Upper lobe of left lung (tissue), 6 donors: Measurements from ENCODE around the gene IDNK. TPM values are rescaled to one million over a fixed set of nuclear protein-coding genes. Genes with fewer than 3 reads are reported as not detected.

ENCODE experiments used
- ATAC-seq, 2 donors: fragments of 200-7000 bp; cut with Tn5 transposase; one replicate each; pipeline ENCODE4 v1.9.1; 2022; ENCODE audit warnings: mild to moderate bottlenecking in 2 of 2, moderate library complexity in 2 of 2; ENCODE audit not compliant: low FRiP score in 2 of 2
- DNase-seq, 2 donors: peaks; one replicate each; pipeline ENCODE4 v3.0.0-alpha.2; 2019 to 2020
- H3K27ac ChIP-seq, 4 donors: fragments of 200-600 bp; sonication (generic); one replicate each; pipeline ENCODE4 v1.5.1; 2016 to 2019
- H3K27me3 ChIP-seq, 4 donors: fragments of 200-600 bp; sonication (generic); one replicate each; pipeline ENCODE4 v1.5.1; 2017 to 2019
- H3K36me3 ChIP-seq, 4 donors: fragments of 200-600 bp; sonication (generic); one replicate each; pipeline ENCODE4 v1.5.1; 2016 to 2019
- H3K4me1 ChIP-seq, 4 donors: fragments of 200-600 bp; sonication (generic); one replicate each; pipeline ENCODE4 v1.5.1; 2018 to 2019
- H3K4me3 ChIP-seq, 4 donors: fragments of 200-600 bp; sonication (generic); one replicate each; pipeline ENCODE4 v1.5.1; 2017 to 2019; ENCODE audit warnings: mild to moderate bottlenecking in 2 of 4, moderate library complexity in 1 of 4
- H3K9me3 ChIP-seq, 4 donors: fragments of 200-600 bp; sonication (generic); one replicate each; pipeline ENCODE4 v1.5.1; 2018 to 2019
- CTCF ChIP-seq, 6 experiments: fragments of 450-650 bp in 4 of 6; fragments of 200-600 bp in 2 of 6; sonication (generic) in 2 of 6; IDR thresholded peaks; one replicate each; pipeline ENCODE4 v1.5.1; 2016 to 2019; ENCODE audit warnings: antibody characterized with exemption in 6 of 6
- EP300 ChIP-seq, 4 donors: sonication (generic); formaldehyde crosslinking; IDR thresholded peaks; one replicate each; pipeline ENCODE4 v1.5.1; 2017; ENCODE audit warnings: antibody characterized with exemption in 4 of 4, control low read depth in 2 of 4
- POLR2A ChIP-seq, 4 donors: fragments of 450-650 bp; IDR thresholded peaks; one replicate each; pipeline ENCODE4 v1.5.1; 2016 to 2017; ENCODE audit warnings: antibody characterized with exemption in 4 of 4, mild to moderate bottlenecking in 2 of 4
- POLR2AphosphoS5 ChIP-seq, 2 donors: sonication (generic); formaldehyde crosslinking; IDR thresholded peaks; one replicate each; pipeline ENCODE4 v1.5.1; 2017; ENCODE audit warnings: antibody characterized with exemption in 2 of 2
- WGBS, 2 donors: methylation state at CpG; one replicate each; pipeline ENCODE4 v1.1.5; 2017 to 2018; 5-methylcytosine and 5-hydroxymethylcytosine counted together
- total RNA-seq, 6 donors: library from RNA; depleted of rRNA in 4 of 6; stranded (reverse); fragments of >200 nt in 4 of 6; gene quantifications; one replicate each; pipeline versions ENCODE4 v1.1.0 to v1.2.1, GENCODE V29; 2016 to 2021
- donor health status: DM: no; HTN: no; CAD: no; lungs with moderate emphysema.
- donor health status: DM: no; HTN: yes; CAD: no; lungs with severe emphysema.

Gene IDNK
- total RNA-seq, 6 donors from 2014 or later = 2.3 to 13.7 (median 5.1) TPM

GRCh38 chr9:83675466-83675865, 52.5 kb downstream of the IDNK start:
- Histone ChIP-seq H3K27me3 (no peaks in the 10 kb centered on the region), H3K4me1 (no peaks in the 10 kb centered on the region), H3K27ac (no peak overlapping the region), H3K4me3 (no peak overlapping the region), H3K36me3 (peaks cover 12 to 87% (median 29%) of the 10 kb centered on the region in 4 donors), H3K9me3 (no peaks in the 10 kb centered on the region)
- no peak for ATAC-seq
- TF ChIP-seq EP300 (IDR thresholded peaks at IDR 0.05) = no peak
- TF ChIP-seq CTCF (IDR thresholded peaks at IDR 0.05) = no peak
- TF ChIP-seq POLR2A (IDR thresholded peaks at IDR 0.05) = no peak
- no peak for TF ChIP-seq POLR2AphosphoS5 (IDR thresholded peaks at IDR 0.05)
- no peak for DNase-seq
- WGBS, 2 donors = 91 to 93% methylated on average over 1 of the region's 1 CpG

DNA sequence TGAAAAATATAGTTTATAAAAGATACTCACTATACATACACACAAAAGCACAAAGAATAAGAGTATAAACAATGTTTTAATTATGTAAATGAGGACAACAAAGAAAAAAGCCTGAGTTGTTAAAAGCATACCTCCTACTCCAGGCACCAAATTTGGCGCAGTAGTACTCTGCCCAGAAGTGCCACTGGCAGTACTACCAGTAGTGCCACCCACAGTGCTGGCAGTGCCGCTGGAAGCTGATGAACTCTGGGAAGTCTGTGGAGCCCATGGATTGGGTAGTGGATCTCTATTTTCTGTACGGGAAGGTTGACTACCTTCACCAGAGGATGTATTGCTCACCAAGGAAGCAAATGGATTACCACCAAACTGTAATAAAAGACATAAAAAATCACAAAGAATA, 54.7 kb downstream of the IDNK start:
- no peak for DNase-seq
- TF ChIP-seq EP300 (IDR thresholded peaks at IDR 0.05) (no peak), CTCF (IDR thresholded peaks at IDR 0.05) (no peak)
- 97 to 100% methylated on average over 3 of the region's 3 CpGs for WGBS, 2 donors
- no peaks in the 10 kb centered on the region for H3K4me1 ChIP-seq
- H3K9me3 ChIP-seq = no peaks in the 10 kb centered on the region
- no peak for ATAC-seq
- no peak overlapping the region for H3K27ac ChIP-seq
- no peaks in the 10 kb centered on the region for H3K27me3 ChIP-seq
- peaks cover 16 to 92% (median 31%) of the 10 kb centered on the region in 4 donors for H3K36me3 ChIP-seq
- H3K4me3 ChIP-seq = no peak overlapping the region

DNA sequence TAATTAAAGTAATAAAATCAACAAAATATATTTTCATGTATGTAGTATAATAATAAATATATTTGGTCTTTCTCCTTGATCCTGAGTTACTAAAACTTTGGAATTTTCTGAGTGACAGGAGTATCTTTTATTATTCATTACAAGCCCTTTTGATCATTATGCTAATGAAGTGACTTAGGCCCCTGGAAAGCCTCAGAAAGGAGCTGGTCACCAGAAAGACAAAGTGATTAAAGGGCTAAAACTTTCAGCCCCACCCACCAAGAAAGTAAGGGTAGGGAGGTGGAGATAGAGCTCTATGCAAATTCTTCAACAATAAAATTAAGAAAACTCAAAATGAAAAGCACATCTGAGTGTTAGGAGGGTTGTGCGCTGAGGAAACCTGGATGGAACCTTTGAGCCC, 57.3 kb downstream of the IDNK start:
- Histone ChIP-seq H3K9me3 (no peaks in the 10 kb centered on the region), H3K27me3 (no peaks in the 10 kb centered on the region), H3K4me1 (no peaks in the 10 kb centered on the region), H3K4me3 (no peak overlapping the region), H3K36me3 (peaks cover 16 to 82% (median 29%) of the 10 kb centered on the region in 4 donors), H3K27ac (no peak overlapping the region)
- DNase-seq (no peak), ATAC-seq (no peak)
- TF ChIP-seq EP300 (IDR thresholded peaks at IDR 0.05) (no peak), CTCF (IDR thresholded peaks at IDR 0.05) (no peak), POLR2A (IDR thresholded peaks at IDR 0.05) (no peak), POLR2AphosphoS5 (IDR thresholded peaks at IDR 0.05) (no peak)
- 95 to 100% methylated on average over 1 of the region's 1 CpG for WGBS, 2 donors

DNA sequence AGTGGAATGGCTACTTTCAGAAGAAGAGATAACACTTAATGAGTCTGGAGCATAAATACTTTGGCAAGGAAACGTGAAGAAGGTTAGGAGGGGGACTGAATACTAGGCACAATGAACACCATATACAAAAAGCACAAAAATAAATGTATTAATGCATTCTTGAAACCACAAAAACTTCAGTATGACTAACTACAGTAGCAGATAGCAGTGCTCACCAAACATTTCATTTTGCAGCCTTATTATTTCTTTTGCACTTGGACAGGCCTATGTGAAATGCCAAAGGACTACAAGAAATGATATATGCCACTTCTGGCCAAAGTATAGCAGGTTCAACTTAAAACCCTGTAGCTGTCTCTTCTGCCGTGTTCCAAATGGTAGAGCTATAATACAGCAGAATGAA, 58.5 kb downstream of the IDNK start:
- H3K4me3 ChIP-seq = no peak overlapping the region
- 84 to 86% methylated on average over 2 of the region's 2 CpGs for WGBS, 2 donors
- no peaks in the 10 kb centered on the region for H3K27me3 ChIP-seq
- no peaks in the 10 kb centered on the region for H3K4me1 ChIP-seq
- H3K9me3 ChIP-seq = no peaks in the 10 kb centered on the region
- H3K27ac ChIP-seq = no peak overlapping the region
- TF ChIP-seq POLR2A (IDR thresholded peaks at IDR 0.05) (no peak), POLR2AphosphoS5 (IDR thresholded peaks at IDR 0.05) (no peak), CTCF (IDR thresholded peaks at IDR 0.05) (no peak), EP300 (IDR thresholded peaks at IDR 0.05) (no peak)
- DNase-seq (no peak), ATAC-seq (no peak)
- peaks cover 13 to 69% (median 25%) of the 10 kb centered on the region in 4 donors for H3K36me3 ChIP-seq

DNA sequence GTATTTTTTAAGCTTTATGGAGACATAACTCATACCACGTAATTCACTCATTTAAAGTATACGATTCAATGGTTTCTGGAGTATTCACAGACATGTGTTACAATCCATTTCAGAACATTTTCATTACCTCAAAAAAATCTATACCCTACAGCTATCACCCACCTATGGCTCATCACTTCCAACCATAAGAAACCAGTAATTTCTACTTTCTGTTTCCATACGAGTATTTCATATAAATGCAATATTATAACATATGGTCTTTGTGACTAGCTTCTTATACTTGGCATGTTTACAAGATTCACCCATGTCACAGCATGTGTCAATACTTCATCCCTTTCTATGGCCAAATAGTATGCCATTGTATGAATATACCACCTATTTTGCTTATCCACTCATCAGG, 66.0 kb downstream of the IDNK start:
- H3K27ac ChIP-seq = no peak overlapping the region
- TF ChIP-seq POLR2AphosphoS5 (IDR thresholded peaks at IDR 0.05) = no peak
- TF ChIP-seq CTCF (IDR thresholded peaks at IDR 0.05) = no peak
- TF ChIP-seq EP300 (IDR thresholded peaks at IDR 0.05) = no peak
- TF ChIP-seq POLR2A (IDR thresholded peaks at IDR 0.05) = no peak
- WGBS, 2 donors = 86 to 87% methylated on average over 3 of the region's 3 CpGs
- H3K27me3 ChIP-seq = no peaks in the 10 kb centered on the region
- DNase-seq (no peak), ATAC-seq (no peak)
- H3K36me3 ChIP-seq = peaks cover 0 to 5% (median 0%) of the 10 kb centered on the region in 4 donors
- H3K9me3 ChIP-seq = no peaks in the 10 kb centered on the region
- H3K4me3 ChIP-seq = no peak overlapping the region
- H3K4me1 ChIP-seq = peaks cover 2 to 18% (median 4%) of the 10 kb centered on the region in 4 donors
